H9 (cell line): ENCODE measurements around the gene RNF220. TPM values are rescaled to one million over a fixed set of nuclear protein-coding genes. Genes with fewer than 3 reads are reported as not detected.

Experiments
- DNase-seq: peaks from one replicate; pipeline ENCODE4 v3.0.0-alpha.2; 2017
- H2AFZ ChIP-seq: one replicate; pipeline ENCODE4 v1.6.1; 2013; ENCODE audit warnings: mild to moderate bottlenecking, low read length, control low read depth, moderate library complexity
- H2AK5ac ChIP-seq: 2 replicates; pipeline ENCODE4 v1.6.1; 2013; ENCODE audit warnings: low read length, control low read depth, mixed read lengths; ENCODE audit not compliant: insufficient read length
- H2BK120ac ChIP-seq: one replicate; pipeline ENCODE4 v1.6.1; 2013; ENCODE audit warnings: low read depth, mild to moderate bottlenecking, low read length, control low read depth, inconsistent platforms; ENCODE audit not compliant: poor library complexity, severe bottlenecking
- H2BK12ac ChIP-seq: 2 replicates; pipeline ENCODE4 v1.6.1; 2013; ENCODE audit warnings: low read length, control low read depth, mixed read lengths, low read depth; ENCODE audit not compliant: insufficient read length
- H2BK15ac ChIP-seq: 2 replicates; pipeline ENCODE4 v1.6.1; 2013; ENCODE audit warnings: low read depth, low read length, control low read depth
- H2BK20ac ChIP-seq: one replicate; pipeline ENCODE4 v1.6.1; 2013; ENCODE audit warnings: low read depth, mild to moderate bottlenecking, low read length, control low read depth, inconsistent platforms; ENCODE audit not compliant: poor library complexity, severe bottlenecking
- H2BK5ac ChIP-seq: 2 replicates; pipeline ENCODE4 v1.6.1; 2013; ENCODE audit warnings: low read length, control low read depth, mixed read lengths; ENCODE audit not compliant: insufficient read length
- H3K14ac ChIP-seq: 2 replicates; pipeline ENCODE4 v1.6.1; 2013; ENCODE audit warnings: low read length, control low read depth; ENCODE audit not compliant: insufficient read depth
- H3K18ac ChIP-seq: 2 replicates; pipeline ENCODE4 v1.6.1; 2013; ENCODE audit warnings: low read depth, mild to moderate bottlenecking, mixed read lengths, low read length, control low read depth; ENCODE audit not compliant: insufficient read length
- H3K23ac ChIP-seq: 2 replicates; pipeline ENCODE4 v1.6.1; 2013; ENCODE audit warnings: low read length, control low read depth, mixed read lengths, low read depth; ENCODE audit not compliant: insufficient read length
- H3K23me2 ChIP-seq: 2 replicates; pipeline ENCODE4 v1.6.1; 2013; ENCODE audit warnings: low read depth, mild to moderate bottlenecking, mixed read lengths, low read length, control low read depth; ENCODE audit not compliant: insufficient read length, poor library complexity, severe bottlenecking
- H3K27ac ChIP-seq: 2 replicates; pipeline ENCODE4 v1.5.1; 2013; ENCODE audit warnings: low read length, control low read depth, mixed read lengths, low read depth; ENCODE audit not compliant: insufficient read length
- H3K27me3 ChIP-seq: 2 replicates; pipeline ENCODE4 v1.6.1; 2013; ENCODE audit warnings: low read length, control low read depth, inconsistent platforms; ENCODE audit not compliant: insufficient read depth
- H3K4ac ChIP-seq: 2 replicates; pipeline ENCODE4 v1.6.1; 2013; ENCODE audit warnings: low read depth, mild to moderate bottlenecking, control low read depth, inconsistent platforms, low read length, moderate library complexity
- H3K4me1 ChIP-seq: 2 replicates; pipeline ENCODE4 v1.6.1; 2013; ENCODE audit warnings: low read length, control low read depth, inconsistent platforms; ENCODE audit not compliant: insufficient read depth
- H3K4me2 ChIP-seq: 2 replicates; pipeline ENCODE4 v1.6.1; 2013; ENCODE audit warnings: low read length, control low read depth, mixed read lengths; ENCODE audit not compliant: insufficient read length, insufficient read depth
- H3K56ac ChIP-seq: 2 replicates; pipeline ENCODE4 v1.6.1; 2013; ENCODE audit warnings: low read depth, mild to moderate bottlenecking, mixed read lengths, low read length, control low read depth; ENCODE audit not compliant: insufficient read length
- H3K79me1 ChIP-seq: 2 replicates; pipeline ENCODE4 v1.6.1; 2013; ENCODE audit warnings: low read depth, mild to moderate bottlenecking, moderate library complexity, low read length, control low read depth, inconsistent platforms; ENCODE audit not compliant: insufficient read depth, poor library complexity, severe bottlenecking
- H3K79me2 ChIP-seq: 2 replicates; pipeline ENCODE4 v1.6.1; 2013; ENCODE audit warnings: low read length, control low read depth, inconsistent platforms; ENCODE audit not compliant: insufficient read depth
- H3K9ac ChIP-seq: 2 replicates; pipeline ENCODE4 v1.6.1; 2013; ENCODE audit warnings: low read length, control low read depth, mixed read lengths; ENCODE audit not compliant: insufficient read length; ENCODE audit errors: extremely low read depth
- H3K9me3 ChIP-seq: one replicate; pipeline ENCODE4 v1.6.1; 2013; ENCODE audit warnings: low read depth, low read length, inconsistent platforms; ENCODE audit not compliant: control insufficient read depth
- H3T11ph ChIP-seq: one replicate; pipeline ENCODE4 v1.6.1; 2013; ENCODE audit warnings: mild to moderate bottlenecking, low read length, control low read depth, inconsistent platforms
- H4K20me1 ChIP-seq: one replicate; pipeline ENCODE4 v1.6.1; 2013; ENCODE audit not compliant: control insufficient read depth, insufficient read length, insufficient read depth
- H4K5ac ChIP-seq: 2 replicates; pipeline ENCODE4 v1.6.1; 2013; ENCODE audit warnings: low read depth, mild to moderate bottlenecking, mixed read lengths, low read length, control low read depth; ENCODE audit not compliant: insufficient read length
- H4K8ac ChIP-seq: replicated peaks from 2 replicates; pipeline ENCODE4 v1.6.1; 2013; ENCODE audit warnings: low read length, control low read depth, mixed read lengths, low read depth; ENCODE audit not compliant: insufficient read length
- H4K91ac ChIP-seq: 2 replicates; pipeline ENCODE4 v1.6.1; 2013; ENCODE audit warnings: low read depth, mild to moderate bottlenecking, moderate library complexity, mixed read lengths, low read length, control low read depth; ENCODE audit not compliant: insufficient read length
- H3K27ac Mint-ChIP-seq, 3 experiments: 2 replicates in 2 of 3; 3 replicates in 1 of 3; pipeline ENCODE4 v1.8.0; 2020 to 2021; ENCODE audit warnings: mixed read lengths in 3 of 3, mild to moderate bottlenecking in 1 of 3, moderate library complexity in 1 of 3
- H3K27me3 Mint-ChIP-seq: 2 replicates; pipeline ENCODE4 v1.8.0; 2021; ENCODE audit warnings: low read depth, mild to moderate bottlenecking, moderate library complexity, mixed read lengths
- H3K36me3 Mint-ChIP-seq, 3 experiments: 2 replicates in 2 of 3; 3 replicates in 1 of 3; pipeline ENCODE4 v1.8.0; 2020 to 2021; ENCODE audit warnings: low read depth in 3 of 3, mixed read lengths in 3 of 3; ENCODE audit not compliant: insufficient read depth in 1 of 3
- H3K4me1 Mint-ChIP-seq, 2 experiments: 2 replicates each; pipeline ENCODE4 v1.8.0; 2020; ENCODE audit warnings: mixed read lengths in 2 of 2
- H3K4me3 Mint-ChIP-seq, 2 experiments: 2 replicates in 1 of 2; 3 replicates in 1 of 2; pipeline ENCODE4 v1.8.0; 2020 to 2021; ENCODE audit warnings: mild to moderate bottlenecking in 2 of 2, mixed read lengths in 2 of 2, moderate library complexity in 1 of 2
- H3K9me3 Mint-ChIP-seq, 2 experiments: 2 replicates in 1 of 2; 3 replicates in 1 of 2; pipeline ENCODE4 v1.8.0; 2020; ENCODE audit warnings: mild to moderate bottlenecking in 2 of 2, mixed read lengths in 2 of 2, moderate library complexity in 1 of 2
- CTCF ChIP-seq: fragments of 200-600 bp; sonication (generic); conservative IDR thresholded peaks from 3 replicates; pipeline ENCODE4 v1.8.0; 2021; ENCODE audit warnings: antibody characterized with exemption, mild to moderate bottlenecking
- WGBS: extraction: QIAGEN DNeasy Blood & Tissue Kit; methylation state at CpG from one replicate; pipeline ENCODE4 v1.1.7; 2013; ENCODE audit warnings: missing lambda C conversion rate, low lambda C conversion rate, mixed read lengths; ENCODE audit not compliant: insufficient read length; ENCODE audit errors: extremely low coverage; 5-methylcytosine and 5-hydroxymethylcytosine counted together
- total RNA-seq: library from RNA; stranded (reverse); gene quantifications from 2 replicates; pipeline ENCODE4 v1.2.1, GENCODE V29; 2021

The RNF220 gene
- total RNA-seq, 1 experiment from 2014 or later: 109 TPM

- Histone ChIP-seq H3K79me1 (no peaks in the 10 kb centered on the region), H2BK12ac (no peak overlapping the region), H2AFZ (no peak overlapping the region), H4K8ac (no peak overlapping the region), H2AK5ac (no peak overlapping the region), H2BK15ac (no peak overlapping the region), H4K91ac (no peak overlapping the region), H3K4ac (no peak overlapping the region), H3K56ac (no peak overlapping the region), H2BK120ac (no peak overlapping the region), H2BK20ac (no peak overlapping the region), H3K23ac (no peak overlapping the region), H3K4me1 (peaks cover 18% of the 10 kb centered on the region), H3T11ph (no peak overlapping the region), H3K18ac (no peak overlapping the region), H3K79me2 (no peaks in the 10 kb centered on the region), H3K23me2 (no peaks in the 10 kb centered on the region), H3K27ac (no peak overlapping the region), H3K14ac (0 out of 2 replicates have a peak overlapping the region, but pooled peaks have one; percentile 20), H3K27me3 (no peaks in the 10 kb centered on the region), H2BK5ac (no peak overlapping the region), H4K20me1 (no peaks in the 10 kb centered on the region), H3K9ac (no peak overlapping the region), H4K5ac (no peak overlapping the region), H3K9me3 (no peaks in the 10 kb centered on the region), H3K4me2 (no peak overlapping the region)
- H3K27ac Mint-ChIP-seq: peak overlapping the region in 2 of 3 experiments; percentile 6 to 49; a peak in 2 of 7 replicates
- H3K27me3 Mint-ChIP-seq: peaks cover 21% of the 10 kb centered on the region
- peaks cover 40 to 46% of the 10 kb centered on the region in 2 experiments for H3K4me1 Mint-ChIP-seq
- no peak for DNase-seq
- no peaks in the 10 kb centered on the region for H3K9me3 Mint-ChIP-seq
- H3K4me3 Mint-ChIP-seq: no peak overlapping the region
- no CpG with 5 or more reads among the region's 3 CpGs for WGBS
- no peaks in the 10 kb centered on the region for H3K36me3 Mint-ChIP-seq
- TF ChIP-seq CTCF: no peak
These were observed 127.5 kb downstream of the RNF220 start for GRCh38 chr1:44532567-44532944.
